HG03097 (cell line): ENCODE measurements around the gene SLC5A7.

Experiments used
- ATAC-seq: cut with Tn5 transposase; IDR thresholded peaks from one replicate; pipeline ENCODE4 v1.9.1; 2021; ENCODE audit not compliant: unreplicated experiment, low FRiP score

The SLC5A7 gene

GRCh38 chr2:107986278-107987217 is at the start of gene SLC5A7:
Gene SLC5A7, plus strand, starts transcription at chr2:107986524. Its CDS starts 1,632 bp downstream, at chr2:107988156.
- no peak for ATAC-seq

DNA sequence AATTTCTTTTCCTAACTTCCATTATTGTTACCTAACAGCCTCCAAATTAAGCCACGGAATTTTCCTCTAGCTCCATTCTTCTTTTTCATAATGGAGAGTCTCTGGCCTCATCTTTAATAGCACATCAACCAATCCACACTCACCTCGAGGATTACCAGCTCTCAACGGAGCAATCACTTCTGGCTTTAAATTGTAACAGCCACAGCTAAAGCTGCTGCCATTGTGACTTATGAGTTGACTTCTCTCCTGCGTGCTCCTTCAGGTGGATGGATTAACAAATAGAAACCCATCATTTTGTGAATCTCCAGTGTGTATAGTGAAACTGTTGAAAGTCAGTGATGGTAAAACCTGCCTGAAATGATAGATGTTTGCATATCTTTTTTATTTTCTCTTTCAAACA is 24.9 kb upstream of the SLC5A7 start:
- no peak for ATAC-seq

- no peak for ATAC-seq
These were observed 22.1 kb upstream of the SLC5A7 start for GRCh38 chr2:107964185-107964584.

DNA sequence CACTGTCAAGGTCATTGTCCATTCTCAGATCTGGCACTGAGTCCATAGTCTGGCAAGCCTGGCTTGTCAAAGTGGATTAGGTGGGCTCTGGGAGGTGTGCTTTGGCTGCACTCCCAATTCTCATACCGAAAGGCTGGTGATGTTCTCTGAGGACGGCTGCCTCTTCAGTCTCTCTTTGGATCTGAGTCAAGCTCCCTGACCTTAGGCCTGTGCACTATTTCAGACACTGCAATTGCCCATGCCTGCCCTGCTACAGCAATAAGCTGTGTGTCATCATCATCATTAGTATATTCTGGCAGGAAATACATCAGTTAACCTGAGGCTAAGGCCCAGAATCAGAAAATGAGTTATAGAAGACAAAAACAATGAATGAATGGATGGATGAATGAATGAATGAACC is 1.6 kb upstream of the SLC5A7 start:
- no peak for ATAC-seq

DNA sequence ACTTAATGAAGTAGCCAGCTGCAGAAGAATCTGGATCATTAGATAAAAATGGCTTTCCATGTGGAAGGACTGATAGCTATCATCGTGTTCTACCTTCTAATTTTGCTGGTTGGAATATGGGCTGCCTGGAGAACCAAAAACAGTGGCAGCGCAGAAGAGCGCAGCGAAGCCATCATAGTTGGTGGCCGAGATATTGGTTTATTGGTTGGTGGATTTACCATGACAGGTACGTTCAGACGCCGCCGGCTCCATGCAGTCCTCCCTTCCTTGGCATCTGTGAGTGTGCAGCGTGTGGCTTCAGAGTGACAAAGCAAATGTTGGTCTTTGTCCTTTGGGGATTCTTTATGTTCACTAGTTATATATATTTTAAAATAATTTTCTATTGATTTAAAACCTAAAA is 1.8 kb downstream of the SLC5A7 start:
- ATAC-seq = no peak

DNA sequence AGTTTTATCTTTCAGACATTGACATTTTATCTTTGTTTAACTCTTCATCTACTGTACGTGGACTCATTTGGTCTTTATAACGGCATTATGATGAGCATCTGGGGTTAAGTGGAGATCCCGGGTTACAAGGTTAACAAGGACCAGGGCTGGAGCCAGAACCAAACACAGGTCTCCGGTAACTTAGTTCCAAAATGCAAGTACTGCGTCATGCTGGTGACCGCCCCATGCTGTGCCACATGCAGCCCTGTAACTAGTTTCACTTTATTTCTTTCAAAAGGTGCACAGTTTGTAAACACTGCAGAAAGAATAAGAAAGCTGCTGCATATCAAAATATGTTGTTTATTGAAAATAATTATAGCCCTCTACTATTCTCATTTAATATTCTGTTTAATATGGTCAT is 3.1 kb downstream of the SLC5A7 start:
- ATAC-seq = no peak

GRCh38 chr2:107990718-107991117 is 4.4 kb downstream of the SLC5A7 start:
- no peak for ATAC-seq

DNA sequence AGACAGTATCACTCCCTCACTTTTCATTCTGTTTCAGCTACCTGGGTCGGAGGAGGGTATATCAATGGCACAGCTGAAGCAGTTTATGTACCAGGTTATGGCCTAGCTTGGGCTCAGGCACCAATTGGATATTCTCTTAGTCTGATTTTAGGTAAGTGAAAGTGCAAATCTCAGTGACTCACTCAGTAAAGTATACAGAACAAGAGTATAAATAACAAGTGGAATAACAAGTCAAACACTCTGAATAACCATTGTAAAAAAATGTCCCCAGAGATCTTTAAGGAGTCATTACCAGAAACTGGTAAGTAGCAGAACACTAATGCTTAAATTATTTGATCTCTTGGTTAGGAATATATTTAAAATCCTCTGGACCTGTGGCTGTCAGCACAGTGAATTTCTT is 5.7 kb downstream of the SLC5A7 start:
- no peak for ATAC-seq

DNA sequence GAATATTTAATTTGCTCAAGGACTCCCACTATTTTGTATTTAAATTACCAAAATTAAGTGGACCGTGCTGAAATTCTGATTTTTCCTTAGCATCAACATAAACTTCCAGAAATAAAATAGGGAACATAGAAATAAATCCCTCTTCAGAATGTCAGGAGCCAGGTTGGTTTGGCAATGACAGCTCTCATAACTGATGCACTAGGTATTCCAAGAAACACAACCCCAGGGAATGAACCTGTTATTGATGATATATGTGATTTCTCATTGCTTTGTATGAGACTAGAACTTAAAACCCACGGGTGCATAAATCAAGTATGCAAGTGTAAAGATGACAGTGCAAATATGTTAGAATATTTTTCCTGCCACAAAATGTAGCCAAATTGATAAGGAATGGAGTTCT is 12.8 kb downstream of the SLC5A7 start:
- no peak for ATAC-seq

DNA sequence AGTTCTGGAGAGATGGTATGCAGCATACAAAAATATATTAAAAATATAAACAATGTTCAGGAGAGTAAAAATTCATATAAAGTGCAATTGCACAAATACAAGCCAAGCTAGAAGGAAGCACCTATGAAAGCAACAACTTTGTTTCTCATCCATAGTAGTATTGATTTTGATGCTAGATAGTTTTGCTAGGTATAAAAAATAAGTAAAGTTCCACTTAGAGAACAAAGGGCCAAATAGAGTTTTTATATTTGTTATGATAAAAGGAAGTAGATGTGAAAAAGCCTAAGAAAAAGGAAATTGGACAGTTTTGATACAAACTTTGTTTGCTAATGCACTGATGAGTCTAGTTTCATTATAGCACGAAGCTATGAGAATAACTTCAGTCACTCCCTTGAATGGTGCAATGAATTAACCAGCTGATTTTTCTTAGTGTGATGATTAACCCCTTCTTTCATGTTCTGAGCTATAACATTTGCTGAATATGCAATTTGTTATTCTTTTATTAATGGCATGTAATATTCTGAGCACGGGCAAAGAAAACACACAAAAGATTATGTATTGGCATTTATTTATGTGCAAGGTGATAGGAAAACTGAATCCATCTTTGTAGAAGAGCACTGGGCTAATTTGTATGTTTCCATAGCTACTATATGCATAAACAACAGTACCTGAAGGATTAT is 24.7 kb downstream of the SLC5A7 start:
- no peak for ATAC-seq

- no peak for ATAC-seq
These were observed 27.0 kb downstream of the SLC5A7 start for GRCh38 chr2:108013305-108013704.

GRCh38 chr2:108022628-108023027 is 36.3 kb downstream of the SLC5A7 start:
- ATAC-seq = no peak

GRCh38 chr2:108023776-108024175 is 37.5 kb downstream of the SLC5A7 start:
- no peak for ATAC-seq

DNA sequence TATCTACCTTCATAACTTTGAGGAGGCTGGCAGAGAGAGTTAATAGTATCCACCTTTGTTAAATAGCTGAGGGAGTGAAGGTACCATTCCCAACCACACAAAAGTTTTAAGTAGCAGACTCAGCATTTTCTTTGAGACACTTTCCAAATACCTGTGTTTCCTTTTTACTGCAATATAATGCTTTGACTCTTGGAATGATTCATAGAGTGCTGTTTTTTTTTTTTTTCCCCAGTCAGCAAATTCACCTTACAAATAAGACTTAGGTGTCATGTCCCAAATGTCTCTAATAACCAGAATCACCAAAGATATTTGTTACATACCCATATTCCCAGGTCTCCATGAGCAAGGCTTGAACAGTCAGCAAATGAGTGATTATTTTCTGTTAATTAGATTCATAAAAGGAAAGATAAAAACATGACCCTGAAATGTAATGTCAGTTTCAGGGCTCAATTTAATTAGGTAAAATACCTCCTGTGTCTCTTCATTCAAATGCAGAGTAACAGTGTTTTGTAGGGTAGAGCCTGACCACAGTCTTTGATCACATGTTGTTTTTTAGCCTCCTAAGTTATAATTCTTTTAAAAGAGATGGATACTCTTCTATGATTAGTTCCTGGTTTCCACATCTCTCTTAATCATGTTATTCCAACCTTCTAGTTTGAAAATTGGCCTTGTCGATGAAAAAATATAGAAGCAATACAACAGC is 39.9 kb downstream of the SLC5A7 start:
- no peak for ATAC-seq

DNA sequence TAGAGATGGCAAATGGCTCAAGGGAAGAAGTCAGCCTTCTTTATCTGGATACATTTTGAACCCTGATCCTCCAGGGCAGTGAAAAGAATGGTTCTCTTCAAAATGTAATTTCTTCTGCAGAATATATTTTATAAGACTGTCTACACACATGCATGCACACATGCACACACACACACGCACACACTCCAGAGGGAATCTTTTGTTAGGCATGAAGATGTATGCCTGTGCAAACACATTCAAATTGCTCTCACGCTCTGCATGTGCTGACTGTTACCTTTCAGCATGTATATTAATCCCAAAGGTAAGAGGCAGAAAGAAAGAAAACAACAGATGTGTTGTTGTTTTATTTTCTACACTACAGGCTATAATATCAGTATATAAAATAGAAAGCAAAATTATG is 43.2 kb downstream of the SLC5A7 start:
- no peak for ATAC-seq

DNA sequence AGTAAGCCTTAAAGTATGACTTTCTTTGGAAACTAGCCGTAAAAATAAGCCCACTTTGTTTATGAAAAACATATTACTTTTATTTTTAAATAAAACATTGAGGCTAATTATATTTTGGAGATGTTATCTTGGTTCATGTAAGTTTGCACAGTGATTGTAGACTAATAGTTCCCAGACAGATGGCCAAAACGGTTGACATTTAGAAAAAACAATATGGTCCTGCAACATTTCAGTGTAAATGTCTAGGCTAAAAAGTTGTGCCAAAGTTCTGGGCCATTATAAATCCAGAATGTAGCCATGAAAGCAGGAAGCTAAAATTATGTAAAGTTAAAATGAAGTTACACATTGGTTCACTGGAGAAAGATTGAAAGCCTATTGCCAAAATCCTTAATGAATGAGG is 43.6 kb downstream of the SLC5A7 start:
- no peak for ATAC-seq

GRCh38 chr2:108031471-108031941 is 45.2 kb downstream of the SLC5A7 start:
- no peak for ATAC-seq

DNA sequence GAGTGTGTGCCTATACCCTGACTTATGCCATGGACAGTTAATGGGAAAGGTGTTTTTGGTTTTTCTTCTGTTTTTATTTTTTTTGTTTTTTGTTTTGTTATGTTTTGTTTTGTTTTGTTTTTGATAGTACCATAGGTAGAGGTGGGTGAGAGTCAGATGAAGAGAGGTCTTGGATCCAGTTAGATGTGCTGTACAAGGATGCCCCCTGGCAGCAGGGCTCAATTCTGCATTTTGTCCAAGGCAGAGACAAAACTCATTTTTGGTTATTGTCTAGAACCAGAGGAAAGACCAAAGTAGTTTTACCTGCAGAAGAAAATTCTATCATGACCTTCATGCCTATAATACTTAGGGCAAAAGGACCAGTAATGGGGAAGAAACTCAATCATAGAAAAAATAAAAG is 48.5 kb downstream of the SLC5A7 start:
- no peak for ATAC-seq

GRCh38 chr2:108048752-108049151 is 62.4 kb downstream of the SLC5A7 start:
- ATAC-seq = no peak

DNA sequence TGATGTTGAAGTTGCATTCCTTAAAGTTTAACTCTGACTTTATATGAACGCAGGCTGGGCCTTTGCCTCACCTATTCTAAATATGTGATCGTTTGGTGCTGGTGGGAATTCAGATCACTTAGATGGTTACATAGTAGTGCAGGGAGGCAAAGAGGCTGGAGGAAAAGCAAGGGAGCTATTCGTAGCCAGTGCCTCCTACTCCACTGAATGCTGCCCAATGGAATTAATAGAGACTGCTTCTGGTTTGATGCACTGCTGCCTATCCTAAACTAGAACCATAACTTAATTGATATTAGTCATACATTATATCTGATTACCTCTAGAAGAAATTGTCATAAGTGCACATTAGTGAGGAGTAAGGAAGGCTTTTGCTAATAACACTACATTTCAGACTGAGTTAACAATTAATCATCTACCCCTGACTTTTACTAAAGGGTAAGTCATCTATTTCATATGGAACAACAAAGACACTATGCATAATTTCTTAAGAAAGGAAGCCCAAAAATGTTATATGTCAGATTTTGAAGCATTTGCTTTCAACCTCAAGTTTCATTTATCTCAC is 72.3 kb downstream of the SLC5A7 start:
- ATAC-seq = no peak
